Psoas muscle (tissue), 8 donors: ENCODE data around the gene AANAT. TPM values are rescaled to one million over a fixed set of nuclear protein-coding genes. Genes with fewer than 3 reads are reported as not detected.

Source experiments
- ATAC-seq, 4 donors: fragments of 200-7000 bp; cut with Tn5 transposase; one replicate each; pipeline ENCODE4 v1.9.1; 2020; ENCODE audit warnings: moderate library complexity in 3 of 4, mild to moderate bottlenecking in 2 of 4
- DNase-seq, 2 donors: peaks; one replicate each; pipeline ENCODE4 v3.0.0-alpha.2; 2020
- H3K27ac ChIP-seq: fragments of 200-600 bp; one replicate; pipeline ENCODE4 v1.8.0; 2022
- H3K27me3 ChIP-seq, 3 donors: fragments of 200-600 bp in 1 of 3; one replicate each; pipeline versions ENCODE4 v1.6.1 to v1.8.0; 2013 to 2022; ENCODE audit warnings: low read length in 2 of 3, mild to moderate bottlenecking in 2 of 3, moderate library complexity in 1 of 3; ENCODE audit not compliant: insufficient read depth in 3 of 3
- H3K36me3 ChIP-seq, 2 donors: fragments of 200-600 bp in 1 of 2; one replicate each; pipeline versions ENCODE4 v1.6.1 to v1.8.0; 2013 to 2022; ENCODE audit warnings: low read depth in 1 of 2, mild to moderate bottlenecking in 1 of 2, moderate library complexity in 1 of 2; ENCODE audit not compliant: insufficient read depth in 1 of 2
- H3K4me1 ChIP-seq: fragments of 200-600 bp; one replicate; pipeline ENCODE4 v1.8.0; 2022
- H3K4me3 ChIP-seq: fragments of 200-600 bp; one replicate; pipeline ENCODE4 v1.8.0; 2022; ENCODE audit warnings: mild to moderate bottlenecking
- H3K9me3 ChIP-seq: fragments of 200-600 bp; one replicate; pipeline ENCODE4 v1.8.0; 2022
- CTCF ChIP-seq: fragments of 200-600 bp; IDR thresholded peaks from one replicate; pipeline ENCODE4 v1.8.0; 2022; ENCODE audit warnings: antibody characterized with exemption
- whole genome bisulfite sequencing, 3 donors: extraction: QIAGEN DNeasy Blood & Tissue Kit; methylation state at CpG; one replicate each; pipeline versions ENCODE4 v1.1.6 to v1.1.7; 2013; 5-methylcytosine and 5-hydroxymethylcytosine counted together
- intact Hi-C, 2 donors: fragments of 100-400 bp; cut with DNase I; formaldehyde crosslinking; loops; one replicate each; pipeline versions ENCODE4 v1.11.0 to v1.14.2; 2022
- polyA plus RNA-seq, 3 donors: library from polyadenylated mRNA; stranded (reverse); fragments of 200-250 nt; gene quantifications; one replicate each; pipeline ENCODE4 v1.2.3, GENCODE V29; 2013
- total RNA-seq, 4 donors: library from RNA; stranded (reverse); fragmentation: NEBNext Ultra II Directional in 2 of 4; extraction: Animal tissue kit (Norgen Biotek cat#: 25700) in 2 of 4; gene quantifications; one replicate each; pipeline versions ENCODE4 v1.2.1 to v1.2.4, GENCODE V29; 2021 to 2023
- donor health status: healthy with polysubstance abuse.
- donor health status: DM: no; HTN: no; CAD: no; lungs with moderate emphysema.
- donor health status: Bipolar disorder and iron deficiency.
- donor health status: healthy.
- donor health status: DM: yes; HTN: yes; CAD: no.
- donor health status: DM: no; HTN: no; CAD: no.
- donor health status: DM: no; HTN: no; CAD: no.
- donor health status: DM: yes; HTN: yes; CAD: no.

Gene AANAT
- total and polyA plus RNA-seq, 7 donors, result 0.09 to 0.13 TPM; not detected in 5

DNA sequence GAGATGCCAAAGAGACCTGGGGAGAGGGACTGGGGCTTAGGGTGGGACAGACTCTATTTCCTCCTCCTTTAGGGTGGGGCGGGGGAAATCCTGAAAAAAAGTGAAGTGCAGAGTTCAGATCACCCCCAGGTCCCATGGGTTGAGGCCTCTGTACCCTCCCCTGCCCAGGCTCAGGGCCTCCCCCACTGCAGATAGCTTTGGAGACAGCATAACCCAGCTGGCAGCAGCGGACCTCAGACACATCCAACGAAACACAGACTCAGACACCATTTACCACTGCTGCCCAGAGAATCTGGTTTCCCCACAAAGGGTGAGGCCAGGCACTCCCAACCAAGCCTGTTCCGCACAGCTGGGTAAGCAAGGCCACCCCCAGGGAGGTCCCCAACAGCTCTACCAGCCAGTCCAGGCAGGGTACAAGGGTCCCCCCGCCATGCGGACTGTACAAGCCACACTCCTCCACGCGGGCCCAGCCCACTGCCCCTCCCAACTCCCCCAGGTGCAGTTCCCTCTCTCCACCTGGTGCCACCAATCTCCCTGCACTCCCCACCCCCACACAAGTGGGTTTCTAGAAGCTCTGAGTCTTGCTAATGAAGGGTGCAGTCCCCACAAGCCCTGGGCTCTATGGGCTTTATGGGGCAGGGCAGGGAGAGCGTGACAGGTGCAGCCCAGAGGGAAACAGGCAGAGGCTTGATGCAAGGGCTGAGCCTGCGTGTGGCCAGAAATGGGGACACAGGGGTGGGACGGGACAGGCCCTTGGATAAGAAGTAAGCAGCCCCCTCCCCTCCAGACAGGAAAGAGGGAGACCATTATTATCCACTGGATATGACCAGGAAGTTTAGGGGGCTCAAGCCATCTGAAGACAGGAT lies 25.0 kb downstream of the AANAT start:
- Histone ChIP-seq H3K4me3 (no peak overlapping the region), H3K27me3 (no peaks in the 10 kb centered on the region), H3K27ac (peak overlapping the region; percentile 57), H3K36me3 (peaks cover 0 to 6% of the 10 kb centered on the region in 2 donors), H3K9me3 (no peaks in the 10 kb centered on the region), H3K4me1 (peaks cover 32% of the 10 kb centered on the region)
- 67 to 71% (median 68%) methylated on average over 10 to 11 of the region's 11 CpGs for WGBS, 3 donors
- ATAC-seq (peak in 3 of 4 donors; percentile 21 to 26 (median 23)), DNase-seq (no peak)
- no peak for TF ChIP-seq CTCF
- intact Hi-C loops, result no loop called here

DNA sequence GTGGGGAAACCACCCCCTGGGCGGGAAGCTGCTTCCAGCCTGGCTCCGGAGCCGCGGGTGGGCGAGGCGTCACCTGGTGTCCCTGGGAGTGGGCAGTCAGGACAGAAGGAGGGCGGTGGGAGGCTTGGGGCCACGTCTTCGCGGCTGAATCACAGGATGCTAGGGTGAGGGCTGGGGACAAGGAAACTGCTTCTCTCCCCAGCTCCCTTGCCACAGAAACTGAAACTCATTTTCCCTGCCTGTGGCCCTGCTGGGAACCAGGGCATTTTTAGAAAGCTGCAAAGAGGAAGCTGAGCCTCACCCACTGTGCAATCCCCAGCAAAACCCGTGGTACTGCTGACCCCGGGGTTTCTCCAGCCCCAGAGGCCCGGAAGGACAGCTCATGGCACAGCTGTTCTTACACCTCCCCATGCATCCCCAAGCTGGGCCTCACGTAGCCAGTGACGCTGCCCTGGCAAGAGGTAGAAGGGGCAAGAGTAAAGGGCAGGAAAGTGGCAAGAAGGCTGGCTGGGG lies 25.6 kb downstream of the AANAT start:
- ATAC-seq (peak; percentile 42 to 68 (median 62)), DNase-seq (peak; percentile 71 to 78)
- Histone ChIP-seq H3K27ac (peak overlapping the region; percentile 57), H3K4me1 (peaks cover 39% of the 10 kb centered on the region), H3K36me3 (no peaks in the 10 kb centered on the region), H3K27me3 (no peaks in the 10 kb centered on the region), H3K9me3 (no peaks in the 10 kb centered on the region), H3K4me3 (no peak overlapping the region)
- TF ChIP-seq CTCF, result no peak
- whole genome bisulfite sequencing, 3 donors, result 15 to 21% (median 21%) methylated on average over 11 to 15 of the region's 15 CpGs
- intact Hi-C loops, result no loop called here

DNA sequence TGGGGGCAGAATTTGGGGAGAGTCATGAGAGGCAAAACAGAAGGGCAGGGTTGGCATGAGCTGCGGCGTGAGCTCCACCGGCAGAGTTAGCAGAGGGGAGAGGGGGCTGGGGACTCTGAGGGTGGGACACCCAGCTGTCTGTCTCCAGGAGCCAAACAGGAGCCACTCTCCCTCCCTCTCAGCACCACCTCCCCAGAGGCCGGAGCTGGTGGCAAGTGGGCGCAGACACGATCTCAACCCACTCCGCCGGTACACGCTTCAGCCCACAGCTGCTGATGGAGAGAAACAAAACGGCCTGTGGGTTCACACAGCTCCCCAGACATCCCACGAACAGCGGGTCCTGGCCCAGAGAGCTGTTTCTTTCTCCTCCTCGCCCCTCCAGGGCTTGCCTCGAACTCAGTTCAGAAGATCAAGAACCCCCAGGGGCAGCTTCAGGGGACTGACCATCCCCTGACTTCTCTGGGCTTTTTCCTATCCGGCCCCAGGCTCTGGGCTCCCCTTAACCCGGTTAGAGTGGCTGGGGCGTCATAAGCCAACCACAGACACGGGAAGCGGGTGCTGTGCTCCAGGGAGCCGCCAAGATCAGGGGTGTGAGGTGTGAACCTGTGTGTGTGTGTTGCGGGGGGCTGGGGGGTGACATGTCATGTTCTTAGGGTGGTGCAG lies 26.2 kb downstream of the AANAT start:
- Histone ChIP-seq H3K4me3 (no peak overlapping the region), H3K27ac (peak overlapping the region; percentile 57), H3K27me3 (no peaks in the 10 kb centered on the region), H3K9me3 (no peaks in the 10 kb centered on the region), H3K4me1 (peaks cover 43% of the 10 kb centered on the region), H3K36me3 (no peaks in the 10 kb centered on the region)
- no peak for ATAC-seq
- WGBS, 3 donors, result 67 to 74% (median 68%) methylated on average over 19 to 21 of the region's 21 CpGs
- no peak for TF ChIP-seq CTCF
- no peak for DNase-seq
- intact Hi-C loops, result no loop called here

DNA sequence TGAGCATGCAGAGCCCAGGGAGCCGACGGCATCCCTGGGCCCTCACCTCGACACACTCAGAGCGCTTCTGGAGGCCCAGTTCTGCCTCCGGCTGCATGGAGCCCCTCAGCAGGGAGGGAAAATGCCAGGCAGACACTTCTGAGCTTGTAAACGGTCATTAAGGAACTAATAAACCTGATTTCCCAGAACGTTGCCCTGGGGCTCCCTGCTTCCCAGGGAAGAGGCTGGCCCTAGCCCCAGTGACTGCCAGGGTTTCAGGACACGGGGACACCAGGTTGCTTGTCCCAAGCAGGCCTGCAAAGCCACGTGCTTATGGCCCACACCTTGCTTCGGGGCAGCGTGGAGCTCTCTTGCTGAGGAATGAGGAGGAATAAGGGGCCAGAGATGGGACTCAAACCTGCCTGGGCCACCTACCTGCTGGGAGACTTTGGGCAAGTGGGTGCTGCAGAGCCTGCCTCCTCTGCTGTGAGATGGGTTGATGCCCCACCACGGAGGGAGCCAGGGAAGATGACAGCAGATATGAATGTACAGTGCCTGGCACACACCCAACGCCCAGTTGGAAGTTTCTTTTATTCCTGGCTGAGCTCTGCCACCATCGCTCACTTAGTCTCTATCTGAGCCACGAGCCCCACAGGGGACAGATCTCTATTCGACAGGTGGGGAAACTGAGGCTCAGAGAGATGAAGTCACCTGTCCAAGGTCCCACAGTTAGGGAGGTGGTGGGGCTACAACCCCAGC lies 28.4 kb downstream of the AANAT start:
- ATAC-seq (no peak), DNase-seq (no peak)
- TF ChIP-seq CTCF, result no peak
- Histone ChIP-seq H3K36me3 (no peaks in the 10 kb centered on the region), H3K27ac (peak overlapping the region; percentile 23), H3K4me3 (no peak overlapping the region), H3K9me3 (no peaks in the 10 kb centered on the region), H3K27me3 (no peaks in the 10 kb centered on the region), H3K4me1 (peaks cover 63% of the 10 kb centered on the region)
- intact Hi-C loops, result no loop called here
- WGBS, 3 donors, result 70 to 82% (median 79%) methylated on average over 16 of the region's 16 CpGs
